Gastrocnemius medialis (tissue), 4 donors: ENCODE measurements around the gene GALNT9.

Experiments used
- CTCF ChIP-seq, 5 experiments: fragments of 450-650 bp in 3 of 5; fragments of 200-600 bp in 2 of 5; sonication (generic) in 2 of 5; IDR thresholded peaks in 4 of 5; conservative IDR thresholded peaks in 1 of 5; 1 replicate in 4 of 5; 2 replicates in 1 of 5; pipeline ENCODE4 v1.5.1; 2016 to 2019; ENCODE audit warnings: antibody characterized with exemption in 5 of 5, mild to moderate bottlenecking in 3 of 5, moderate library complexity in 3 of 5
- POLR2A ChIP-seq, 2 donors: fragments of 450-650 bp; IDR thresholded peaks; one replicate each; pipeline ENCODE4 v1.6.1; 2017; ENCODE audit warnings: antibody characterized with exemption in 2 of 2, mild to moderate bottlenecking in 2 of 2, moderate library complexity in 2 of 2

GRCh38 chr12:132305991-132306884 lies 23.2 kb downstream of the GALNT9 start:
- TF ChIP-seq CTCF (IDR thresholded peaks at IDR 0.05 in 4 of 5, conservative IDR thresholded peaks at IDR 0.05 in 1 of 5): no peak
- no peak for TF ChIP-seq POLR2A (IDR thresholded peaks at IDR 0.05)
